Choroid plexus epithelial cell (primary cell): Measurements from ENCODE around the gene MDC1.
"Not testable (repeated sequence)": the region's sequence is repeated elsewhere in the genome, so short reads cannot be mapped to it uniquely, and the experiment has no call there.

ENCODE experiments used
- DNase-seq: peaks from one replicate; pipeline ENCODE4 v3.0.0-alpha.2; 2010; ENCODE audit warnings: low read depth
- H3K4me3 ChIP-seq: 2 replicates; pipeline ENCODE4 v1.5.1; 2011; ENCODE audit warnings: low read depth, mild to moderate bottlenecking, control low read depth, low read length, moderate library complexity
- CTCF ChIP-seq: conservative IDR thresholded peaks from 2 replicates; pipeline ENCODE4 v1.5.1; 2011; ENCODE audit warnings: low read depth, mild to moderate bottlenecking, control low read depth, inconsistent platforms, low read length, moderate library complexity

MDC1 gene

GRCh38 chr6:30725713-30726505, 8.8 kb upstream of the MDC1 start:
- DNase-seq = peak; percentile 37
- no peak for TF ChIP-seq CTCF
- no peak overlapping the region for H3K4me3 ChIP-seq

- no peak for TF ChIP-seq CTCF
- no peak for DNase-seq
These were observed 8.0 kb upstream of the MDC1 start for GRCh38 chr6:30724906-30725667.

GRCh38 chr6:30723843-30724741, 7.0 kb upstream of the MDC1 start:
- H3K4me3 ChIP-seq = not testable (repeated sequence)

More at GRCh38 chr6:30724906-30725667, 8.0 kb upstream of the MDC1 start:
- H3K4me3 ChIP-seq = no peak overlapping the region

GRCh38 chr6:30723159-30723842, 6.2 kb upstream of the MDC1 start:
- not testable (repeated sequence) for DNase-seq
- H3K4me3 ChIP-seq = peak overlapping the region; percentile 88

More at GRCh38 chr6:30723843-30724741, 7.0 kb upstream of the MDC1 start:
- DNase-seq = not testable (repeated sequence)

- peak overlapping the region; percentile 88 for H3K4me3 ChIP-seq
- TF ChIP-seq CTCF = peak; percentile 92
- DNase-seq = peak; percentile 79
These were observed 5.4 kb upstream of the MDC1 start for GRCh38 chr6:30722280-30723112.

GRCh38 chr6:30722025-30722279, 4.9 kb upstream of the MDC1 start:
- peak; percentile 60 for DNase-seq
- peak overlapping the region; percentile 88 for H3K4me3 ChIP-seq

GRCh38 chr6:30721198-30722024, 4.3 kb upstream of the MDC1 start:
- peak; percentile 93 for DNase-seq
- TF ChIP-seq CTCF = peak; percentile 32
- peak overlapping the region; percentile 88 for H3K4me3 ChIP-seq
